A549 treated with AZD9567 at 1 μM for 4 hours (cell line): Measurements from ENCODE around the gene ILF2. TPM values are rescaled to one million over a fixed set of nuclear protein-coding genes. Genes with fewer than 3 reads are reported as not detected.

Experiments used
- total RNA-seq: library from RNA; stranded (reverse); fragments of 200-300 nt; extraction: Qiagen RNA extraction; gene quantifications from 5 replicates; pipeline ENCODE4 v1.2.3, GENCODE V29; 2022; ENCODE audit not compliant: insufficient read depth

The ILF2 gene
- total RNA-seq = 268 to 304 TPM (median 275 TPM) in 5 replicates

GRCh38 chr1:153670859-153671627 lies at the start of gene ILF2:
TSS of gene ILF2 (minus strand) at chr1:153670993. CDS start at chr1:153670922, 71 bp downstream.

GRCh38 chr1:153678519-153679336 lies 7.9 kb upstream of the ILF2 start, which contains the start of gene NPR1:
TSS of gene NPR1 (plus strand) at chr1:153678688. CDS start at chr1:153679109, 421 bp downstream.

GRCh38 chr1:153658400-153659174 lies 12.2 kb downstream of the ILF2 start, which contains the start of gene SNAPIN:
TSS of gene SNAPIN (plus strand) at chr1:153658703. CDS start at chr1:153658744, 41 bp downstream.

GRCh38 chr1:153633754-153634665 lies 36.8 kb downstream of the ILF2 start, which contains the start of gene CHTOP:
TSS of gene CHTOP (plus strand) at chr1:153634066. CDS start at chr1:153636589, 2,523 bp downstream.

GRCh38 chr1:153627715-153628626 lies 42.8 kb downstream of the ILF2 start, which contains the start of gene S100A1:
TSS of gene S100A1 (plus strand) at chr1:153628434. CDS start at chr1:153630522, 2,088 bp downstream.

GRCh38 chr1:153626904-153627714 lies 43.7 kb downstream of the ILF2 start, which contains the start of gene S100A13:
TSS of gene S100A13 (minus strand) at chr1:153627505. CDS start at chr1:153626472, 1,033 bp downstream.

GRCh38 chr1:153616144-153616916 lies 54.5 kb downstream of the ILF2 start, which contains the start of gene S100A14:
TSS of gene S100A14 (minus strand) at chr1:153616325. CDS start at chr1:153615858, 467 bp downstream.

GRCh38 chr1:153612755-153613331 lies 58.0 kb downstream of the ILF2 start, which contains the start of gene S100A16:
TSS of gene S100A16 (minus strand) at chr1:153613137. CDS start at chr1:153608151, 4,986 bp downstream.

Other genes with a start within 250 kb of the ILF2 start
- not detected in 5 replicates for gene S100A7, start 210.3 kb downstream of the ILF2 start, total RNA-seq
- 3,026 to 3,713 TPM (median 3,617 TPM) in 5 replicates for gene S100A6, start 135.0 kb downstream of the ILF2 start, total RNA-seq
- gene S100A5, start 130.1 kb downstream of the ILF2 start, total RNA-seq = 0.74 to 1.7 TPM (median 0.84 TPM) in 4 of 5 replicates, not detected in the other
- gene S100A4, start 125.2 kb downstream of the ILF2 start, total RNA-seq = 1,162 to 1,829 TPM (median 1,676 TPM) in 5 replicates
- 81.6 to 99.0 TPM (median 94.1 TPM) in 5 replicates for gene S100A3, start 121.7 kb downstream of the ILF2 start, total RNA-seq
- gene S100A2, start 105.1 kb downstream of the ILF2 start, total RNA-seq = 10.6 to 29.6 TPM (median 22.2 TPM) in 5 replicates
- 405 to 503 TPM (median 489 TPM) in 5 replicates for gene S100A16, start 57.9 kb downstream of the ILF2 start, total RNA-seq
- gene S100A14, start 54.7 kb downstream of the ILF2 start, total RNA-seq = 0.18 to 0.52 TPM (median 0.31 TPM) in 4 of 5 replicates, not detected in the other
- gene S100A13, start 43.5 kb downstream of the ILF2 start, total RNA-seq = 131 to 188 TPM (median 175 TPM) in 5 replicates
- gene S100A1, start 42.6 kb downstream of the ILF2 start, total RNA-seq = 0.39 to 0.88 TPM (median 0.53 TPM) in 4 of 5 replicates, not detected in the other
- gene CHTOP, start 36.9 kb downstream of the ILF2 start, total RNA-seq = 77.8 to 88.2 TPM (median 79.7 TPM) in 5 replicates
- gene SNAPIN, start 12.3 kb downstream of the ILF2 start, total RNA-seq = 55.6 to 63.8 TPM (median 58.8 TPM) in 5 replicates
- 1.2 to 1.4 TPM (median 1.3 TPM) in 4 of 5 replicates, not detected in the other for gene NPR1, start 7.7 kb upstream of the ILF2 start, total RNA-seq
- 14.8 to 16.4 TPM (median 15.0 TPM) in 5 replicates for gene INTS3, start 57.1 kb upstream of the ILF2 start, total RNA-seq
- 0.90 to 1.1 TPM (median 0.93 TPM) in 4 of 5 replicates, not detected in the other for gene SLC27A3, start 104.4 kb upstream of the ILF2 start, total RNA-seq